GM21447 (cell line): ENCODE measurements around the gene PRDM15.

Experiments
- ATAC-seq: cut with Tn5 transposase; IDR thresholded peaks from one replicate; pipeline ENCODE4 v1.9.1; 2021; ENCODE audit not compliant: unreplicated experiment

PRDM15 gene

DNA sequence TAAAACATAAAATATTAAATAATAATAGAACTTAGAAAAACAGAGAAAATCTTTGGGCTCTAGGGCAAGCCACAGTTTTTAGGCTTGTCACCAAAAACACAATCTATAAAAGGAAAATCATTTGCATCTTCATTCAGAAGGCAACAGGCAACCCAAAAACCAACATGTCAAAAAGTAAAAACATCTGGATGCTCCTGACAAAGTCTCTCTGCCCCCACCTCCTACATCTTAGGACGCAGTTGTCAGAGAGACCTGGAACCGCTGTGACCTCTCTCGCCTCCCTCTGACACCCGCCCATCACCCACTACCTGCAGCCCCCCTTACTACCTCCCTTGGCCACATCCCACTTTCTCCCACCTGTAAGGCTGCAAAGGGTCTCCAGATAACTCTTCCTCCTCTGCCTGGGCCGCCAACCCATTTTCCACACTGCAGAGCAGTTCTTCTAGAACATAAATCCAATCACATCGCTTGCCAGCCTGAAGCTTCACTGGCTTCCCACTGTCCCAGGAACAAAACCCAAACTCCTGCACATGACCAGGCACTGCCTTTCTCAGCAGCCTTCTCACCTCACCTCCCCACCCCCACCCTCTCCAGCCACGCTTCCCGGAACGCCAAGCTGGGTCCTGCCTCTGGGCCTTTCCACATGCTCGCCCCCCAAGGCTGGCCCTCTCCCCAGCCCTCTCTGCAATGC, 14.7 kb downstream of the PRDM15 start:
- ATAC-seq = no peak

DNA sequence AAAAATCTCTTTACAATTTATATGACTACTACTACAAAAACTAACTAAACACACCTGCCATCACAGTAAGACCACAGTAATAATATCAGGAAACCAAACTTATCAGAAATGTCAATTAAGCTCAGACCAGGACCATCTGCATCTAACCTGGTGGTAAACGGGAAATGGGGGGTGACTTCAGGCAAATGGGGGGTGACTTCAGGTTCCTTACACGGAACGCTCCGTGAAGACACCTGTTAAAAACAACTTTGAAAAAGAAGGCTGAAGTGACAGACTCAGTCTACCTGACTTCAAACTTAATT, 15.8 kb downstream of the PRDM15 start:
- no peak for ATAC-seq

DNA sequence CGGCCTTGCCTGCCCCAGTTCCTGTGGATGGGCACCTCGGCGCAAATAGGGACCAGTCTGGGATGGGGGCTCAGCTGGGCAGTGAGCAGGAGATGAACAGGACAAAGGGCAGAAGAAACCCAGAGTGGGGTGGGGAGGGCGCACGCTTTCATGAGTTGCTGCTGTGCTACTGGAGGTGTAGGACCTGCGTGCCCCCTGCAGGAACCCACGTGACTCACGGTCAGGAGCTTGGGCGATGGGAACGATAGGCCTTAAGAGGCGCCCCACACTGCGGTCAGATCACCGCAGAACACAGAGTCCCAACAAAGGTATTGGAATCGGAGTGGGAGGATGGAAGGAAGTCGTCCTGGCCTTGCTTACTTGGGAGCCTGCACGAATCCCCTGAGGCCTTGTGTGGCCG, 17.2 kb downstream of the PRDM15 start:
- ATAC-seq = no peak

DNA sequence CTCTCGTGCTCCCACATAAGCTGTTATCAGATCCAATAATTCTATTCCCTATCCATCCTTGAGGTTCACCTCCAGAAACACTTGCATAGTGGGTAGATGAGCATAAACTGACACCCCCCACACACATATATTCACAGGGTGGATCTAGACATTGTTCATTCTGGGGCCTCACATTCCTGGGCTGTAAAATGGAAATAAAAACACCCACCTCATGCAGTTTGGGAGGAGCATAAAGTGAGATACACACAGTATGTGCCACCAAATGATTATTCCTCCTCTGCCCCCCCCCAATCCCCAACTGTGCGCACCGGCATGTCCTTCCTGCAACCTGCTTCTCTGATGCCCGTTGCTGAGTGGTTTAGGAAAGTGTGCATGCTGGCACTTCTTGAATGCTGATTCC, 17.9 kb downstream of the PRDM15 start:
- ATAC-seq = no peak

DNA sequence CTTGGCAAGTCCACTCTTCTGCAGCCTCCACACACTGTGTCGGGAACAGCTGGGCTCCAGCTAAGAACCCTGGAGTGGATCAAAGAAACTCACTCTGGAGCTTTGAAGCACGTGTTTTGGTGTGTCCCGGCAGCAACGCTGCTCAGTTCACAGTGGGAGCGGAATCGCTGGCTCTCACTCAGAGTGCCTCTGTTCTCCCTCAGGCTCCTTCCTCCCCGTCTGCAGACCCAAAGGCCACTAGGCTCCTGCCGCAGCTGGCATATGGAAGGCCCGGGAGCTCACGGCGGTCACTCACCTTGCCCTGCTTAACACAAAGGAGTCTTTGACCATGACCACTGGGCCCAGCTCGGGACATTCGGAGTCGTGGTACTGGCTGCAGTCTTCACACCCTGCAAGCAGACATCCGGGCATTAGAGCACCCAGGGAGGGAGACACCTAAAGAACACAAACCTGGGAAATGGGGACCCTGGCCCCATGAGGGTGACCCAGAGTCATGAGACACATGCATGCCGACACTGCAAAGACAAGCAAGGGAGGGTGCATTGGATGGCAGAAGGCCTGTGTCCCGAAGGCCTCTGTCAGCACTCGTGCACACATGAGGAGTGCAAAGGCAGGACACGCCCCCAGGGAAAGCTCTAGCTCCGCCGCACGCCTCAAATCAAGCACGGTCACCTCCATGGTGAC, 19.7 kb downstream of the PRDM15 start:
- no peak for ATAC-seq

DNA sequence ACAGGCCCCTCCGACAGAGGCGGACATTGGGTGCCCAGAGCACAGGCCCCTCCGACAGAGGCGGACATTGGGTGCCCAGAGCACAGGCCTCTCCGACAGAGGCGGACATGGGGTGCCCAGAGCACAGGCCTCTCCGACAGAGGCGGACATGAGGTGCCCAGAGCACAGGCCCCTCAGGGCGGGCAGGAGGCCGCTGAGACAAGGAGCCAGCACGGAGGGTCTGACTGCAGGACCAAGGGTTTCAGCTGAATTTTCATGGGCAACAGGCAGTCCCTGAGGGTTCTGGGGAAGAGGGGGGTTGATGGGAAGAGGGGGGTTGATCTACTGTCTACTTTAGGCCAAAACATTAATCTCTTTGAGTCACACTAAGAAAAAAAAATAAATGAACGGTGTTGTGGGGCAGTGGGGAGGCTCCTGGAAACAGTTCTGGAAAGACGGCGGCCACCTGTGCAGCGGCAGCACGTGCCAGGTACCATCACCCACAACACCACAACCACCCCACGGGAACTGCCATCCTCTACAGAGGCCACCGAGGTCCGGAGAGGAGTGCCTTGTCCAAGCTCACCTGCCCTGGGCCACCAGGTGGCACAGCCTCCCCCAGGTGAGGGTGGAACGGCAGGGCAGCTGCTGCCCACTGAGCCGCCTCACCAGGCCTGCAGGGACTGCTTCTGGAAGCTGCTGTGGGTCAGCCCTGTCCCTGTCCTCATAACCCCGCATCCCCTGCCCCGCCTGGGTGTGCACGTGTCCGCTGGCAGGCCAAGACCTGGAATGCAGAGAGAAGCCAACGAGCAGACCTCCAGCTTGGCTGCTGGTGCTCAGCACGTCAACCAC, 20.5 kb downstream of the PRDM15 start:
- no peak for ATAC-seq

DNA sequence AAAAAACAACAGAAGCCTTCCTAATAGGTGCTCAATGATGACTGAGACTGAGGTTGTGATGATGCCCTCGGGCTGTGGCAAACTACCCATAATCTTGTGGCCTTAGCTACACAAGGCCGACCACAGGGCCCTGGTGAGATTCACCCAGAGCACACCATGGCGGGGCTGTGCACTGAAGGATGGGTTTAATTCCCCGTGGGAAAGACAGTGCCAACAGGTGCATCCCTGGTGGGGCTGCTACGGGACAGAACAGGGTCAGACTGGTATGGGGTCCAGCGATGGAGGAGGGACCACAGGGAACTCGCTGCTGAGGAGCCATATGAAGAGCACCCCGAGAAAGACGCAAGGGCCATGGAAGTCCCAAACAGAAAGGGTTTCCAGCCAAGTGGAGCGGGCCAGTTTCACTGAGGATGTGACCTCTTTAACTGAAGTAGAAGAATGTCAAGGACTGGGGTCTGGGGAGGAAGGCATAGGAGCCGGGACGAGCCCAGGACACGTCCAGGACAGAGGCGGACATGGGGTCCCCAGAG, 21.3 kb downstream of the PRDM15 start:
- ATAC-seq = no peak

DNA sequence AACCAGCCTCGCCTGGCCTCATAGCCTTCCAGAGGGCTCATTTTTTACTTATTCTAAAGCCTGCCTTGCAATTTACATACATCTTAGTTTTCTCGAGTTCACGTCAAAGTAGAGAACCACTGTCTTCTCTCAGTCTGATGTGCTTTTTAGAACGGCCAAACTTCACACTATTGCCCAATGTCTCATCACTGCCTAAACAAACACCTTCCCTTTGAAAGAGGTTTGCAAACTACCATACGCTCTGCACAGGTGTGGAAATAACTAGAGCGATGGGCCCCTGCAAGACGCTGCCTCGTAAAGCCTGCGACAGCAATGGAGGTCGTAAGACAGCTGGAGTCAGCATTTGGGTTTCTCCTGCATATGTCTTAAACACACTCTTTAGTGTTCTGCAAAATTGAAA, 22.6 kb downstream of the PRDM15 start:
- ATAC-seq = no peak

DNA sequence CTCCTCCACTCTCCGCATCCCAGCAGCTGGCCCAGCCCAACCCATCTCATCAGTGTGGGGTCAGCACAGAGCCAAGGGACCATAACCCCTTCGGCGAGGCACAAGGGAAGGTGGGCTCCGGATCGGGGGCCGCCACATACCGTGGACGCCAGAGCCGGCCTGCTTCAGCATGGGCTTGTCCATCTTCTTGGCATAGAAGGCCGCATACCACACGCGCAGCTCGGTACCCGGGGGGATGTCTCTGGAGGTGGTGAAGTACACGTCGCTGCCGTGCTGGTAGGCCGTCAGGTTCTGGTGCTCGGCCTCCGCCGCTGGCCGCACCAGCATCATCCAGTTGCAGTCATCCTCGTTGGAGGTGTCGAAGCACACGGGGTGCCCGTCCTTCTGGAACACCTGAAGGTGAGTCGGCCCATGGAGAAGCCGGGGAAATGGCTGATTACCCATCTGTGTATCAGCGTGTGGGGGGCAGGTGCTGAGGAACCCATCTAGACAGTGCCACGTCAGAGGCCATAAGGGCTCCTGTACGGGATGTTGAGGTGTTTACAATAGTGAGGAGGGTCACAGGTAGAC, 24.6 kb downstream of the PRDM15 start:
- no peak for ATAC-seq

DNA sequence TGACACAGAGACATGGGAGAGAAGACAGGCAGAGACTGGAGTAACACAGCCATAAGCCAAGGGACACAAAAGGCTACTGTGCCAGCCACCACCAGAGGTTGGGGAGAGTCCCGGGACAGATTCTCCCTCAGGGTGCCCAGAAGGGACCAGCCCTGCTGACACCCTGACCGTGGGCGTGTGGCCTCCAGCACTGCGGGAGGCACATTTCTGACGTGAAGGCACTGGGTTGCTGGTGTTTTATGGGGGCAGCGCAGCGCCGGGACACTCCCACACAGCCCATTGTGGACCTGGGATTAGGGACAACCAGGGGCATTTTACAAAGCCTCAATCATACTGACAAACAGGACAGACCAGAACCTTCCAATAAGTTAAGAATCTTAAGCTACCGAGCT, 26.2 kb downstream of the PRDM15 start:
- no peak for ATAC-seq

DNA sequence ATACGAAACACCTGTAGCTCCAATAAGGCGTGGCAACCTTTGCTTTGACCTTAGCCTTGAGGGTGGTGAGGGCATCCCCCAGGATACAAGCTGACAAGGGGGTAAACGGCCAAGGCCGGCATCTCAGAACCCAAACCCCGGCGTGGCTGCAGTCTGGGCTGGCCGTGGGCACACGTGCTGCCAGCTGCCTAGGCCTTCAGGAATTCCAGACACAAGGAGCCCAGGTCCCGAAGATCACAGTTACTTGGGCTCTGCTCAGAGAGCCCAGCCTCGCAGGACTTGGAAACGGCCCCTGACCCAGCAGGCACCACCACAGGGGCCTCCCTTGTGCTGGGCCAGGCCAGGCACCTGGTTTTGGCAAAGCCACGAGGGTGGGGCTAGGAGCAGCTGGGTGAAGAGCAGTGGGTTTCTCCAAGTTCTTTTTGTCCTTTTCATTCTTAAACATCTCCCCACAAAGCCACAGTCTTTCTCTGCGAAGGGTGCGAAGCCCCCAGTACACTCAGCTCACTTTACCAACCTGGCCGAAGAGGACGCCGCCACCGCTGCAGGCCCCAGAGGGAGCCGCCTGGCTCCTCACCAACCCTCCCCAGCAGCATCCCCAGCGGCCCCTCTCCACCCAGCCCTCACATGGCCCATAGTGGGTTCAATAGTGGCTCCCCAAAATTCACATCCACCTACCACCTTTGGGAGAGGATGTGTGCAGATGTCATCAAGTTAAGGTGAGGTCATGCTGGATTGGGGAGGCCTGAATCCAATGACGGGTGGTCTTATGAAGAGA, 26.8 kb downstream of the PRDM15 start:
- ATAC-seq = no peak

DNA sequence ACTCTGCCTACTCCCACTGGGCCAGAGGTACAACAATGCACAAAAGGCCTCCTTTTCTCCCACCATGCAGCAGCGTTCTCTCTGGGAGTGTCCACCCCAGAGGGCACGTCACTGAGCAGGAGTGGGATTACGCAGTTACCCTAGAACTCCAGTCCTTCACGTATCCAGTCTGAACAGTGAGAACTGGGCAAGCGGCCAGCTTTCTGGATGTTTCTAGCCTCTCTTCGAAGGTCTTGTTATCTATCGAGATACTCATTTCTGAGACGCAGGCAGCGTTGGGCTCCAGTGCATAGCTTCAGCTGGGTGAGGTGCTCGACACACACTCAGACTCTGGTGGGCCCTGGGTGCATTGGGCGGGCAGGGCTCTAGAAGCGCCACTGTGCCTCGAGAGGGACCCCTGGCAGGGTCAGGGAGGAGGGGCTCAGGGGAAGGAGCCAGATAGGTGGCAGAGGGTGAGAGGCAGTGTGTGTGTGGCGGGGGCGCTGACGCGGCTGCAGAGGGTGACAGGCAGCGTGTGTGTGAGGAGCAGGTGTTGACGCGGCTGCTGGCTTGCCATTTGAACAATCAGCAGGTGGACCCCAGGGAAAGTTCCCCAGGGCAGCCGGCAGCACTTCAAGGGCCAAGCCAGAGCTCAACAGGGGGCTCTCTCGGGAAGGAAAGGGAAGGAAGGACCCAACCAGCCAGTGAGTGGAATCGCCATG, 27.9 kb downstream of the PRDM15 start:
- ATAC-seq = no peak

DNA sequence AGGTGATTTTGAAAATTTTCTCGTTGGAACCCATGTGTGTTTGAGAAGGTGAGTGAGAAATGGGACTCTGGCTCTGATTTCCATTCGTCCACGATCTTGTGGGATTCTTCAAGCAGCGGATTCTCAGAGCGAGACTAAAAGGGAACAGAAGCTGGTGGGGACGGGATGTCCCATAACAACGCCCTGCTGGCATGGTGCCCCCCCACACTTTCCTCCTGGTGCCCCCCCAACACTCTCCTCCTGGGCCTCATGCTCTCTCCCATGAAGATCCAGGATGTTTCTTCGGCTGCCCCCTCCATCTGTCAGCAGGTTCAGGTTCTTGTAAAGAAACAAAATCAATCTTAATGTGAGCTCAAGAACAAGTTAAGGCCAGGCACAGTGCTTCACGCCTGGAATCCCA, 29.1 kb downstream of the PRDM15 start:
- no peak for ATAC-seq

DNA sequence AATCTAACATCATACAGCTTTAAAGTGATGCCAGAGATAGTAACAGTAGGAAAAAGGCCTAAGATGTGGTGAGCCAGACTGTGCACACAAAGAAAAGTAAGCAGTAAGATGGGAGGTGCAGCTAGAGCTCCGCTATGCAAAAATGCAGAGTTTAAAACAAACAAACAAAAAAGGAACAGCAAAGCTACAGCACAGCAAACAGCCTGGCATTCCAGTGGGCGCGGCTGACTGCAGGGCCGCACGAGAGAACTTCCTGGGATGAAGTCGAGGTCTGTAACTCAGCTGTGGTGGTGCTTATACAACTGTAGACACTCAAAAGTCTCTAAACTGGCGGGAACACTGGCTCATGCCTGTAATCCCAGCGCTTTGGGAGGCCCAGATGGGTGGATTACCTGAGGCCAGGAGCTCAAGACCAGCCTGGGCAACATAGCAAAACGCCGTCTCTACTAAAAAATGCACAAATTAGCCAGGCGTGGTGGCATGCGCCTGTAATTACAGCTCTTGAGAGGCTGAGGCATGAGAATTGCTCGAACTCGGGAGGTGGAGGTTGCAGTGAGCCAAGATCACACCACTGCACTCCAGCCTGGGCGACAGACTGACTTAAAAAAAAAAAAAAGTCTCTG, 30.1 kb downstream of the PRDM15 start:
- ATAC-seq = no peak

DNA sequence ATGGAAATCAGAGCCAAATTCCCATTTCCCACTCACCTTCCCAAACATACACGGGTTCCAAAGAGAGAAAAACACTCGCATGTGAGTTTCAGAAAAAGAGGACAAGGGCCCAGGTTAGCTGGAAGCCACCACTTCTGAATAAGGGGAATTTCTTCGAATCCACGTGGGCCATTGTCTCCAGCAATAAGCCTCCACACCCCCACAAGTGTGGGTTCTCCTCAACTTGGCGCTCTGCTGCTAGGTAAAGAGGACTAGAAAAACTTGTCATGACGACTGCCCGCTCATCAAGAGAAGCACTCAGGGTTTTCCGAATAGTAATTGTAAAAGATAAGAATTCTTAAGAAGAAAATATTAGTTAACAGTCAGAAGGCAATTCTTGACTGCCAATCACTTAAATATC, 30.6 kb downstream of the PRDM15 start:
- no peak for ATAC-seq

DNA sequence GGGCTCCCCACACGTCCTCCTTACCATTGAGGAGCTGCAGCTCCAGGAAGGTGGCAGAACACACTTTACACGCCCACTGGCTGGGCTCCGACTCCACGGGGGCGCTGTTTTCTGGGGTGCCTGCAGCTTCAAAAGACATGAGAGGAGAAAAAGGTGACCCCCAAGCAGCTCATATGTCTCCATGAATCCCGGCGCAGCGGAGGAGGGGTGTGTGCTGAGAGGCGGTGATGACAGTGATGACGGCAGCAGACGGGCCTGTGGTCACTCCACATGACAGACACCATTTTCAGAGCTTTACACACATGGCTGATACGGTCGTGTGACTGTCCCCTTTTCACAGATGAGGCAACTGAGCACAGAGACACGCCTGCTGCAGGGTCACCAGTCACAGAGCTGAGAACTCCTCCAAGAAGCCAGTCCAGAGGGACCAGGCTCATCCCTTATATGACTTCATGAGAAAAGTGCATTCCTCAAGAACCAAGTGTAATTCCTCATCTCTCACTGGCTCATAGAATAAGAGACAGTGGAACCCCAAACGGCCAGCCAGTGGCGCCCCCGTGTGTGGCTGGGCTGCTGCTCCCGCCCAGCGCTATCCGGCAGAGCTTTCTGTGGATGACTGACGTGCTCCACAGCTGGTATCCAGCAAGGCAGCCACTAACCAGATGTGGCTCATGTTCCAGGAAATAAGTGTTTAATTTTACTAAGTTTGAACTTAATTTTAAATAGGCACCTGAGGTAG, 31.9 kb downstream of the PRDM15 start:
- ATAC-seq = no peak

DNA sequence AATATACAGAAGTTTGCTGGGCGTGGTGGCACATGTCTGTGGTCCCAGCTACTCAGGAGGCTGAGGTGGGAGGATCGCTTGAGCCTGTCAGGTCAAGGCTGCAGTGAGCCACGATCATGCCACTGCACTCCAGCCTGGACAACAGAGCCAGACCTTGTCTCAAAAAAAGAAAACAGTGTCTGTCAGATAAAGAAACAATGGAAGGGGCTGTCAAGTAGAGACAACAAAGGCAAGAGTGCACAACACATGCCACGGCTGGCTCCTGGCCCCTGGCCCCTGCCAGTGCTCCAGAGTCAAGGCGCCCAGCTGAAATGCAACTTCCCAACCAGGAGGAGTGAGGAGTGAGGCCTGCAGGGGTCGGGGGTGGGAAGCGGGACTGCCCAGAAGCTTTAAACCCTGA, 32.6 kb downstream of the PRDM15 start:
- ATAC-seq = no peak

DNA sequence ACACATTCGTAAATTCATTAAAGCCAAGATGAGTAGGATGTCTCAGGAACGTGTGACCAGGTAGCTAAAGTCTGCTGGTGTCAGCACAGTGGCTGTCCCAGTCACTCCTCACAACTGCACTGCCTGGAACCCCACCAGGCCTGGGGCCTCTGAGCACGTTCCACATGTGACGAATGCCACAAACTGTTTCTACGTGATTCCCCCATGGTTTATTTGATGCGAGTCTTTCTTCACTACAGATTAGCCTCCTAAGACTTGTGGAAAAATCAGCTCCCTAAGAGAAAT, 33.2 kb downstream of the PRDM15 start:
- no peak for ATAC-seq

DNA sequence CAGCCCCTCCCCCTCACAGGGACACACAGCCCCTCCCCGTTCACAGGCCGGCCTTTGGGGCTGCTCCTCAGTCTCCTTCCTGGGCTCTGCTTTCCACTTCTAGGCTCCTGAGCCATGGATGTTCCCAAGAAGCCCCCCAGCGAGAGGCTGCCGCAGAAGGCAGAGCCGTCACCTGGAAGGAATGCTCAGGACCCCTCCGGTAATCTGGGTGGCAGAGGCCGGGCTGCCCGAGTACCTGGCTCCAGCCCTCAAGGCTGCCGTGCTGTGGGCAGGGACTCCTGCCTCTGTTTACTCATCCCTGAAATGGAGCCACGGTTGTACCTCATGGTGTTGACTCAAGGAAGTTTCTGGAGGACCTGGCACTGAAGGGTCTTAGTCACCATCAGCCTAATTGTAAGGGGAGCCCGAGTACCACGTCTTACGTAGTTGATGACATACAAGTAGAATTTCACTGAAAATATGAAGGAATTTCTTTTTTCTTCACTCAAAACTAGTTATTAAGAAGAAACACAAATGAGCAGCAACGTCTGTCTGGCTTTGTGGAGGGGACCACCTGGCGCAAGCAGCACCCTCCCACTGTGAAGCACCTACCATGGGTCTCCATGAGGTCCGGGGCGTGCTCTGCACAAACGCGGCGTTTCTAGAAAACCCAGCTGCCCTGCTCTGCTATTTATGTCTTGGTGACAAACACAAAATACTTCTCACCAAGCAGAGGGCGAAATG, 33.7 kb downstream of the PRDM15 start:
- ATAC-seq = no peak
